ENCODE measurements around the gene ZNF778. TPM values are rescaled to one million over a fixed set of nuclear protein-coding genes. Genes with fewer than 3 reads are reported as not detected.
A peak's percentile ranks its signal among the peaks of the same experiment; 100 is the strongest.

The ZNF778 gene
- total and polyA plus RNA-seq, 2 of the 13 experiments (the other 11 are each of a cell fraction or from before 2014, with no cell fraction given) = 3.8 to 7.2 TPM

- TF ChIP-seq BCL6 (CRISPR knock-in tag; IDR thresholded peaks at IDR 0.05) = peak; percentile 57; the same call in 1 of the 2 replicates
- TF ChIP-seq SRY (CRISPR knock-in tag; IDR thresholded peaks at IDR 0.05) = no peak
- peak; percentile 12; the same call in 1 of the 2 replicates for TF ChIP-seq ZNF598 (CRISPR knock-in tag; IDR thresholded peaks at IDR 0.05; ENCODE audit: borderline replicate concordance)
- TF ChIP-seq ZNF879 (CRISPR knock-in tag; IDR thresholded peaks at IDR 0.05) = no peak; the same call in 1 of the 2 replicates
- TF ChIP-seq HHEX (CRISPR knock-in tag; IDR thresholded peaks at IDR 0.05) = 0 out of 2 replicates have a peak, but pooled peaks have one; percentile 9
- peak; percentile 29 for TF ChIP-seq PRPF4 (IDR thresholded peaks at IDR 0.05; ENCODE audit: low read depth, low read length, poor library complexity, severe bottlenecking)
- TF ChIP-seq NFE2 (CRISPR knock-in tag; IDR thresholded peaks at IDR 0.05) = no peak
- peak; percentile 58; the same call in 1 of the 2 replicates for TF ChIP-seq REPIN1 (CRISPR knock-in tag; IDR thresholded peaks at IDR 0.05; ENCODE audit: borderline replicate concordance, low read depth)
- peak; percentile 25; the same call in 1 of the 2 replicates for TF ChIP-seq ZNF556 (CRISPR knock-in tag; IDR thresholded peaks at IDR 0.05; ENCODE audit: borderline replicate concordance)
- TF ChIP-seq ZNF232 (CRISPR knock-in tag; IDR thresholded peaks at IDR 0.05; ENCODE audit: borderline replicate concordance) = peak; percentile 96; the same call in 1 of the 2 replicates
- peak; percentile 17; the same call in 1 of the 2 replicates for TF ChIP-seq MXD4 (CRISPR knock-in tag; IDR thresholded peaks at IDR 0.05)
- TF ChIP-seq ZNF235 (CRISPR knock-in tag; IDR thresholded peaks at IDR 0.05; ENCODE audit: borderline replicate concordance) = 0 out of 2 replicates have a peak, but pooled peaks have one; percentile 49
- TF ChIP-seq RFXANK (CRISPR knock-in tag; IDR thresholded peaks at IDR 0.05) = no peak
- peak; percentile 93 to 97 for TF ChIP-seq NR2F1 (CRISPR knock-in tag; IDR thresholded peaks at IDR 0.05)
- no peak for TF ChIP-seq USF2 (IDR thresholded peaks at IDR 0.05; ENCODE audit: low read depth, low read length)
- TF ChIP-seq USF2 (CRISPR knock-in tag; IDR thresholded peaks at IDR 0.05; ENCODE audit: borderline replicate concordance) = no peak
- TF ChIP-seq ZNF567 (CRISPR knock-in tag; IDR thresholded peaks at IDR 0.05; ENCODE audit: borderline replicate concordance) = 0 out of 2 replicates have a peak, but pooled peaks have one; percentile 77
- no peak for TF ChIP-seq ATF5 (CRISPR knock-in tag; IDR thresholded peaks at IDR 0.05; ENCODE audit: low read depth)
- no peak for TF ChIP-seq EP300 (IDR thresholded peaks at IDR 0.05; ENCODE audit: low read depth in 2 of 2, low read length in 2 of 2)
- peak; percentile 10; the same call in 1 of the 2 replicates for TF ChIP-seq EP300 (CRISPR knock-in tag; IDR thresholded peaks at IDR 0.05; ENCODE audit: borderline replicate concordance)
- peak; percentile 52 for TF ChIP-seq GFI1 (CRISPR knock-in tag; IDR thresholded peaks at IDR 0.05; ENCODE audit: borderline replicate concordance)
- 0 out of 2 replicates have a peak, but pooled peaks have one; percentile 41 for TF ChIP-seq NFKBIZ (CRISPR knock-in tag; IDR thresholded peaks at IDR 0.05)
- peak; percentile 60; the same call in 1 of the 2 replicates for TF ChIP-seq THAP9 (CRISPR knock-in tag; IDR thresholded peaks at IDR 0.05; ENCODE audit: borderline replicate concordance)
Observed at GRCh38 chr16:89200124-89200849, 17.2 kb upstream of the ZNF778 start, which contains the start of gene SLC22A31 (continued).

All from HepG2 (cell line).